ENCODE results near the gene PHGDH. TPM values are rescaled to one million over a fixed set of nuclear protein-coding genes. Genes with fewer than 3 reads are reported as not detected.

The PHGDH gene
- total RNA-seq, 1 donor from 2014 or later = 452 TPM

- Mint-ChIP-seq H3K9me3 (ENCODE audit: low read depth) (no peaks in the 10 kb centered on the region), H3K27me3 (no peaks in the 10 kb centered on the region), H3K36me3 (ENCODE audit: insufficient read depth) (no peaks in the 10 kb centered on the region), H3K4me1 (ENCODE audit: low read depth) (peaks cover 11% of the 10 kb centered on the region), H3K27ac (no peak overlapping the region), H3K4me3 (ENCODE audit: low read depth) (no peak overlapping the region)
- TF ChIP-seq CTCF (IDR thresholded peaks at IDR 0.05; ENCODE audit: unreplicated experiment) = no peak
- DNase-seq (ENCODE audit: low spot score, unreplicated experiment) = no peak
Measured at GRCh38 chr1:119679223-119679622, 32.5 kb upstream of the PHGDH start.

- Mint-ChIP-seq H3K27ac (no peak overlapping the region), H3K4me1 (ENCODE audit: low read depth) (peaks cover 6% of the 10 kb centered on the region), H3K36me3 (ENCODE audit: insufficient read depth) (no peaks in the 10 kb centered on the region), H3K9me3 (ENCODE audit: low read depth) (no peaks in the 10 kb centered on the region), H3K27me3 (no peaks in the 10 kb centered on the region), H3K4me3 (ENCODE audit: low read depth) (no peak overlapping the region)
- DNase-seq (ENCODE audit: low spot score, unreplicated experiment) = no peak
- TF ChIP-seq CTCF (IDR thresholded peaks at IDR 0.05; ENCODE audit: unreplicated experiment) = no peak
Measured at GRCh38 chr1:119680193-119680592, 31.5 kb upstream of the PHGDH start.

GRCh38 chr1:119680723-119681122 lies 31.0 kb upstream of the PHGDH start:
- DNase-seq (ENCODE audit: low spot score, unreplicated experiment) = no peak
- Mint-ChIP-seq H3K27me3 (no peaks in the 10 kb centered on the region), H3K9me3 (ENCODE audit: low read depth) (no peaks in the 10 kb centered on the region), H3K4me1 (ENCODE audit: low read depth) (peaks cover 2% of the 10 kb centered on the region), H3K36me3 (ENCODE audit: insufficient read depth) (no peaks in the 10 kb centered on the region), H3K27ac (no peak overlapping the region), H3K4me3 (ENCODE audit: low read depth) (no peak overlapping the region)
- TF ChIP-seq CTCF (IDR thresholded peaks at IDR 0.05; ENCODE audit: unreplicated experiment) = no peak

GRCh38 chr1:119681560-119681959 lies 30.2 kb upstream of the PHGDH start:
- no peak overlapping the region for H3K4me3 Mint-ChIP-seq (ENCODE audit: low read depth)
- no peaks in the 10 kb centered on the region for H3K36me3 Mint-ChIP-seq (ENCODE audit: insufficient read depth)
- H3K4me1 Mint-ChIP-seq (ENCODE audit: low read depth) = peaks cover 2% of the 10 kb centered on the region
- no peaks in the 10 kb centered on the region for H3K9me3 Mint-ChIP-seq (ENCODE audit: low read depth)
- TF ChIP-seq CTCF (IDR thresholded peaks at IDR 0.05; ENCODE audit: unreplicated experiment) = no peak
- DNase-seq (ENCODE audit: low spot score, unreplicated experiment) = no peak
- H3K27ac Mint-ChIP-seq = no peak overlapping the region
- no peaks in the 10 kb centered on the region for H3K27me3 Mint-ChIP-seq

GRCh38 chr1:119682141-119682540 lies 29.6 kb upstream of the PHGDH start:
- Mint-ChIP-seq H3K9me3 (ENCODE audit: low read depth) (no peaks in the 10 kb centered on the region), H3K4me3 (ENCODE audit: low read depth) (no peak overlapping the region), H3K27me3 (no peaks in the 10 kb centered on the region), H3K27ac (no peak overlapping the region), H3K4me1 (ENCODE audit: low read depth) (peaks cover 8% of the 10 kb centered on the region), H3K36me3 (ENCODE audit: insufficient read depth) (no peaks in the 10 kb centered on the region)
- no peak for TF ChIP-seq CTCF (IDR thresholded peaks at IDR 0.05; ENCODE audit: unreplicated experiment)
- DNase-seq (ENCODE audit: low spot score, unreplicated experiment) = no peak

Data from progenitor cell of endocrine pancreas (in vitro differentiated cells).